Lower leg skin (tissue), 4 donors: Measurements from ENCODE around the gene SLC39A2. TPM values are rescaled to one million over a fixed set of nuclear protein-coding genes. Genes with fewer than 3 reads are reported as not detected.
"Not testable (repeated sequence)": the region's sequence is repeated elsewhere in the genome, so short reads cannot be mapped to it uniquely, and the experiment has no call there.

ENCODE experiments used
- DNase-seq, 2 donors: peaks; one replicate each; pipeline ENCODE4 v3.0.0-alpha.2; 2019; ENCODE audit warnings: low spot score in 2 of 2
- H3K4me3 ChIP-seq: fragments of 200-600 bp; sonication (generic); 2 replicates; pipeline ENCODE4 v1.5.1; 2017; ENCODE audit warnings: mild to moderate bottlenecking, low read depth; ENCODE audit not compliant: poor library complexity, severe bottlenecking
- POLR2A ChIP-seq, 2 donors: fragments of 450-650 bp; IDR thresholded peaks; one replicate each; pipeline ENCODE4 v1.6.1; 2016 to 2017; ENCODE audit warnings: antibody characterized with exemption in 2 of 2, mild to moderate bottlenecking in 1 of 2, moderate library complexity in 1 of 2
- WGBS, 2 donors: methylation state at CpG; one replicate each; pipeline ENCODE4 v1.1.5; 2018; 5-methylcytosine and 5-hydroxymethylcytosine counted together
- intact Hi-C: fragments of 100-400 bp; cut with DNase I; formaldehyde crosslinking; loops from one replicate; pipeline ENCODE4 v1.15.0; 2023; ENCODE audit warnings: low total_unique reads
- total RNA-seq, 4 donors: library from RNA; depleted of rRNA; stranded (reverse); fragments of >200 nt; gene quantifications; one replicate each; pipeline ENCODE4 v1.1.0, GENCODE V29; 2016
- TF ChIP-seq, protein P1 (sequence below), 3 donors: fragments of 450-650 bp; IDR thresholded peaks; one replicate each; pipeline ENCODE4 v1.5.1; 2016; ENCODE audit warnings: antibody characterized with exemption in 3 of 3, mild to moderate bottlenecking in 3 of 3, moderate library complexity in 2 of 3

Gene SLC39A2
- 100 to 1,000 TPM in 1 of 4 donors, 10 to 100 TPM in 3; 25.3 to 117 (median 46.9) TPM for total RNA-seq

GRCh38 chr14:20998674-20999366 lies at the start of gene SLC39A2:
Gene SLC39A2 (plus strand): TSS chr14:20999293. CDS start chr14:20999447, 154 bp downstream.
- H3K4me3 ChIP-seq = no peak within 1 kb of the TSS
- TF ChIP-seq POLR2A (IDR thresholded peaks at IDR 0.05) = no peak
- TF ChIP-seq, protein P1, sequence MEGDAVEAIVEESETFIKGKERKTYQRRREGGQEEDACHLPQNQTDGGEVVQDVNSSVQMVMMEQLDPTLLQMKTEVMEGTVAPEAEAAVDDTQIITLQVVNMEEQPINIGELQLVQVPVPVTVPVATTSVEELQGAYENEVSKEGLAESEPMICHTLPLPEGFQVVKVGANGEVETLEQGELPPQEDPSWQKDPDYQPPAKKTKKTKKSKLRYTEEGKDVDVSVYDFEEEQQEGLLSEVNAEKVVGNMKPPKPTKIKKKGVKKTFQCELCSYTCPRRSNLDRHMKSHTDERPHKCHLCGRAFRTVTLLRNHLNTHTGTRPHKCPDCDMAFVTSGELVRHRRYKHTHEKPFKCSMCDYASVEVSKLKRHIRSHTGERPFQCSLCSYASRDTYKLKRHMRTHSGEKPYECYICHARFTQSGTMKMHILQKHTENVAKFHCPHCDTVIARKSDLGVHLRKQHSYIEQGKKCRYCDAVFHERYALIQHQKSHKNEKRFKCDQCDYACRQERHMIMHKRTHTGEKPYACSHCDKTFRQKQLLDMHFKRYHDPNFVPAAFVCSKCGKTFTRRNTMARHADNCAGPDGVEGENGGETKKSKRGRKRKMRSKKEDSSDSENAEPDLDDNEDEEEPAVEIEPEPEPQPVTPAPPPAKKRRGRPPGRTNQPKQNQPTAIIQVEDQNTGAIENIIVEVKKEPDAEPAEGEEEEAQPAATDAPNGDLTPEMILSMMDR (IDR thresholded peaks at IDR 0.05) = no peak
- DNase-seq = peak; percentile 86 to 91
- intact Hi-C loops = no loop called here
- 21 to 32% methylated on average over 6 of the region's 6 CpGs for WGBS, 2 donors

DNA sequence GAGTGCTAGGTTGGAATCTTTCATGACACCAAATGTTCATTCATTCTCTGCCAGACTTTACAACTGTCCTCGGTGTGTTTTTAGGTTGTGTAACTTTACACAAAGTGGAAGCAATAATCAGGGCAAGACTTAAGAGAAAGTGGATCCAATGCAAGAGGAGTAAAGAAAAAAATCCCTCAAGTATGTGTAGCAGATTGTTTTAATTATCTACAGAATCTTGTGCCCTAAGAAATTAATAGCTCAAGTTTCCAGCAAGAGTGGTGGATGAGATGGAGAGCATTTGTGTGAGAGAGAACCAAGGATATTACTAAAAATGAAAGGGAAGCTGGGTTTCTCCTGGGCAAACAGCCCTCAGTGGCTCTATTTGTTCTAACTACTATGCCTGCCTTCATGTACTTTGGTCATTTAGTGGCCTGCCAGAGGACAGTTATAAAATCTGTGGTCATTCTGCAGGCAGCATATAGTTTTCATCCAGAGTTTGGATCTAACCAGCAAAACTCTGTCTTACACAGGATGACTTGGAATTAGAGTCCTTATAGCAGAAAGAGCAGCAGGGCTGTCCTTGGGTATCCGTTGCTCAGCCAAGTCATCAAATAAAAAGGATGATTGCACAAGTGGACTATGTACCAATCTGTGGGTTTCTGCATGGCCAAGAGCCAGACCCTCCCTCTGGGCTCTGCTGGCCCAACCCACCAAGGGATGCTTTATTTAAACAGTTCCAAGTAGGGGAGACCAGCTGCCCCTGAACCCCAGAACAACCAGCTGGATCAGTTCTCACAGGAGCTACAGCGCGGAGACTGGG lies 44.2 kb upstream of the SLC39A2 start, which contains the start of gene RNASE2:
TSS of gene RNASE2 (plus strand) at position 752 of the 802 bp plus-strand sequence. CDS start 285 bp downstream, outside the sequence.
- DNase-seq, intact Hi-C loops, H3K4me3 ChIP-seq: not testable (repeated sequence)
- whole genome bisulfite sequencing, 2 donors = 40 to 65% methylated on average over 4 of the region's 4 CpGs

GRCh38 chr14:20955538-20955873 lies 43.6 kb upstream of the SLC39A2 start:
- H3K4me3 ChIP-seq, DNase-seq, intact Hi-C loops: not testable (repeated sequence)
- 61 to 63% methylated on average over 5 of the region's 5 CpGs for WGBS, 2 donors

GRCh38 chr14:20956376-20956976 lies 42.6 kb upstream of the SLC39A2 start:
- DNase-seq = no peak
- WGBS, 2 donors = 87 to 88% methylated on average over 11 of the region's 11 CpGs
- intact Hi-C loops = no loop called here
- TF ChIP-seq, protein P1 (IDR thresholded peaks at IDR 0.05) = no peak
- no peak for TF ChIP-seq POLR2A (IDR thresholded peaks at IDR 0.05)
- H3K4me3 ChIP-seq = no peak overlapping the region

DNA sequence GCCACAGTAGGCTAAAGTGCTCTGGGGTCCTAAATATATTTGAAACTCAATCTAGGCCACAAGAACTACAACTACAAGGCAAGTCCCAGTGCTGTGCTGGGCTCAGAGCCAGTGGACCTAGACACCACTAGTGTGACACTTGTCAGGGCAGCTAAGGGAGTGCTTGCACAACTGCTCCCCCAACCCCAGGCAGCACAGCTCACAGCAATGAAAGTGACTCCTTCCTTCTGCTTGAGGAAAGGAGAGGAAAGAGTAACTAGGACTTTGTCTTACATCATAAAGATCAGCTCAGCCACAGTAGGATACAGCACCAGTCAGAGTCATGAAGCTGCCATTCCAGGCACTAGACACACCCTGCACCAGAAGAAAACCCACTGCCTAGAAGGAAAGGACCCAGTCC lies 40.1 kb upstream of the SLC39A2 start:
- H3K4me3 ChIP-seq, intact Hi-C loops, DNase-seq: not testable (repeated sequence)

DNA sequence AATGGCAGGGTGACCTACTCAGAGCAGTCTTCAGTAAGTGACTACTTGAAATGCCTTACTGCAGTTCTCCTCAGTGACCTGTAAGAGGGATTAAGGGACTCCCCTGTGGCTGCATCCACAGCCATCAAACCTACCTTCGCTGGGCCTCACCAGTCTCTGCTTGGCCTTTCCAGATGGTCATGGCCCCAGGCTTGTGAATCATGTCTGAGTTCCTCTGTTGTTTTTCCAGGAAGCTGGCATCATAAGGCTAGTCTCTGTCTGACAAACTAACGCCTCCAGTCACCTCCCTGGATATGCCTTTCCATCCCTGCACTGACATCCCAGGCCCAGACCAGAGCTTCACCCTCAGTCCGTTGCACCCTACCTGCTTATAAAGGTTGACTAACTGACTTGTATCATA lies 29.8 kb upstream of the SLC39A2 start:
- TF ChIP-seq, protein P1 (IDR thresholded peaks at IDR 0.05) = no peak
- no peak for TF ChIP-seq POLR2A (IDR thresholded peaks at IDR 0.05)
- no peak overlapping the region for H3K4me3 ChIP-seq
- WGBS, 2 donors = 66 to 70% methylated on average over 3 of the region's 3 CpGs
- DNase-seq = no peak
- intact Hi-C loops = loop anchor here (5.0 to 10.0 kb wide), 2 partner anchors 95 to 267 kb away; no protein-coding TSS in a partner anchor

DNA sequence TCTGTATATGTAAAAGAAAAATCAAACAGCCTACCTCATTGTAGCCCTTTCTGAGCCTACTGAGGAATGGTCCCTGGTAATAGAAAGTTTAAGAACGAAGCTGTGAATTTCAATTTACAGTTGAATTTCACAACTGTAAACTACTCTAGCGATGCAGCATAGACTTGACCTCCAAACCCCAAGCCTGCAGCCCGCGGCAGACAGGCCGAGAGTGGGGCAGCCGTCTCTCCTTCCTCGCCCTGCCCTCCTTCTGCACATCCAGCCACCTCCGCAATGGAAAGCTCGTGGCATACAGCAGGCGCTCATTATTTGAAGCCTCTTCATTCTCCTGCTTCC lies 28.5 kb upstream of the SLC39A2 start:
- no peak for DNase-seq
- H3K4me3 ChIP-seq = peak overlapping the region; percentile 30
- TF ChIP-seq POLR2A (IDR thresholded peaks at IDR 0.05) = no peak
- TF ChIP-seq, protein P1 (IDR thresholded peaks at IDR 0.05) = no peak
- WGBS, 2 donors = 17 to 21% methylated on average over 10 of the region's 10 CpGs
- intact Hi-C loops = no loop called here
